Esophagus muscularis mucosa (tissue), 3 donors: Measurements from ENCODE around the gene ITFG2.

Experiments
- POLR2A ChIP-seq: fragments of 450-650 bp; IDR thresholded peaks from one replicate; pipeline ENCODE4 v1.6.1; 2017; ENCODE audit warnings: antibody characterized with exemption, moderate library complexity, mild to moderate bottlenecking, low read depth
- POLR2AphosphoS5 ChIP-seq, 2 donors: sonication (generic); formaldehyde crosslinking; IDR thresholded peaks; one replicate each; pipeline ENCODE4 v1.6.1; 2017; ENCODE audit warnings: antibody characterized with exemption in 2 of 2
- TF ChIP-seq, protein P1 (sequence below), 3 experiments: fragments of 200-600 bp in 2 of 3; fragments of 450-650 bp in 1 of 3; sonication (generic) in 2 of 3; IDR thresholded peaks; one replicate each; pipeline ENCODE4 v1.5.1; 2017 to 2019; ENCODE audit warnings: antibody characterized with exemption in 3 of 3, mild to moderate bottlenecking in 2 of 3, moderate library complexity in 1 of 3

DNA sequence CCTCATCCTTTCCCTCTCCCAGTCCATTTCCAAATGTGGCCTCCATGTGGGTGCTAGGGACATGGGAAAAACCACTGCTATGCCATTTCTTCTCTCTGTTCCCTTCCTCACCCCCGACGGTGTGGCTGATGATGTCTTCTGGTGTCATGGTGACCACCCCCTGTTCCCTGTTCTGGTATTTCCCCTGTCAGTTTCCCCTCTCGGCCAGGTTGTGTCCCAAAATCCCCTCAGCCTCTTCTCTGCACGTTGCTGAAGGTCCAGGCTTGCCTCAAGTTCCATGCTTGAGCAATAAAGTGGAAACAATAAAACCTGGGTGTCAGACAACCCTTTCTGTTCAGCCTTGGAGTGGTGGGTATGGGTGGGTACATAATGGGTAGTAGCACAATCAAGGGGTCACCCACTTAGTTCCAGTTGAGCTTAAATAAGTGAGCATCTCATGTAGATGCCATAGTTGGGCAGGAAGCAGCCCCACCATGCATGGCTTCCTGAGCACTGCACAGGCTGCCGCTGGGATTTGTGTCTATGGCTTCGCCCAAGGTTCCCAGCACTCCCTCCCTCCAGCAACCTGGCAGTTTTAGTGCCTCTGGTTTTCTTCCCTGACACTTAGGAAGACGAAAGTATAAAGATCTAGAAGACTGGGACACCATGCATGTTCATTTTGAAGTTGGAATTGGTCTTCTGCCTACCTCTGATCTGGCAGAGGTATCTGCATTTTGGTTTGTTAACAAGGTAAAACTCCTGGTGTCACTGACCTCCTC lies 8.7 kb upstream of the ITFG2 start:
- TF ChIP-seq, protein P1, sequence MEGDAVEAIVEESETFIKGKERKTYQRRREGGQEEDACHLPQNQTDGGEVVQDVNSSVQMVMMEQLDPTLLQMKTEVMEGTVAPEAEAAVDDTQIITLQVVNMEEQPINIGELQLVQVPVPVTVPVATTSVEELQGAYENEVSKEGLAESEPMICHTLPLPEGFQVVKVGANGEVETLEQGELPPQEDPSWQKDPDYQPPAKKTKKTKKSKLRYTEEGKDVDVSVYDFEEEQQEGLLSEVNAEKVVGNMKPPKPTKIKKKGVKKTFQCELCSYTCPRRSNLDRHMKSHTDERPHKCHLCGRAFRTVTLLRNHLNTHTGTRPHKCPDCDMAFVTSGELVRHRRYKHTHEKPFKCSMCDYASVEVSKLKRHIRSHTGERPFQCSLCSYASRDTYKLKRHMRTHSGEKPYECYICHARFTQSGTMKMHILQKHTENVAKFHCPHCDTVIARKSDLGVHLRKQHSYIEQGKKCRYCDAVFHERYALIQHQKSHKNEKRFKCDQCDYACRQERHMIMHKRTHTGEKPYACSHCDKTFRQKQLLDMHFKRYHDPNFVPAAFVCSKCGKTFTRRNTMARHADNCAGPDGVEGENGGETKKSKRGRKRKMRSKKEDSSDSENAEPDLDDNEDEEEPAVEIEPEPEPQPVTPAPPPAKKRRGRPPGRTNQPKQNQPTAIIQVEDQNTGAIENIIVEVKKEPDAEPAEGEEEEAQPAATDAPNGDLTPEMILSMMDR (IDR thresholded peaks at IDR 0.05) = no peak
- TF ChIP-seq POLR2A (no peak), POLR2AphosphoS5 (IDR thresholded peaks at IDR 0.05) (no peak)
